Endodermal cell (in vitro differentiated cells): Measurements from ENCODE around the gene PRDM10. TPM values are rescaled to one million over a fixed set of nuclear protein-coding genes. Genes with fewer than 3 reads are reported as not detected.

ENCODE experiments used
- DNase-seq: peaks from one replicate; pipeline ENCODE4 v3.0.0-alpha.2; 2017
- H3K27ac ChIP-seq: 2 replicates; pipeline ENCODE4 v1.5.1; 2013; ENCODE audit warnings: mild to moderate bottlenecking, low read depth, low read length, moderate library complexity
- H3K27me3 ChIP-seq: 2 replicates; pipeline ENCODE4 v1.6.1; 2013; ENCODE audit warnings: mild to moderate bottlenecking, low read length, moderate library complexity; ENCODE audit not compliant: insufficient read depth, control insufficient read depth, poor library complexity, severe bottlenecking
- H3K36me3 ChIP-seq: 2 replicates; pipeline ENCODE4 v1.7.0; 2013; ENCODE audit warnings: mild to moderate bottlenecking, low read length, moderate library complexity; ENCODE audit not compliant: control insufficient read depth, insufficient read depth
- H3K4me1 ChIP-seq: one replicate; pipeline ENCODE4 v1.7.0; 2013; ENCODE audit warnings: low read length; ENCODE audit not compliant: control insufficient read depth, insufficient read depth
- H3K4me3 ChIP-seq: 2 replicates; pipeline ENCODE4 v1.5.1; 2013; ENCODE audit warnings: mild to moderate bottlenecking, low read length, moderate library complexity
- H3K9ac ChIP-seq: 2 replicates; pipeline ENCODE4 v1.6.1; 2013; ENCODE audit warnings: mild to moderate bottlenecking, low read length, moderate library complexity; ENCODE audit not compliant: poor library complexity, severe bottlenecking; ENCODE audit errors: extremely low read depth
- H3K9me3 ChIP-seq: 2 replicates; pipeline ENCODE4 v1.6.1; 2013; ENCODE audit warnings: mild to moderate bottlenecking, low read length, moderate library complexity; ENCODE audit not compliant: control insufficient read depth
- H3K27ac Mint-ChIP-seq: 2 replicates; pipeline ENCODE4 v1.8.0; 2020; ENCODE audit warnings: mixed read lengths
- H3K27me3 Mint-ChIP-seq: 2 replicates; pipeline ENCODE4 v1.8.0; 2021; ENCODE audit warnings: mild to moderate bottlenecking, mixed read lengths; ENCODE audit not compliant: insufficient read depth
- H3K36me3 Mint-ChIP-seq: 2 replicates; pipeline ENCODE4 v1.8.0; 2020; ENCODE audit warnings: low read depth, mixed read lengths
- H3K4me1 Mint-ChIP-seq: 2 replicates; pipeline ENCODE4 v1.8.0; 2020; ENCODE audit warnings: mixed read lengths
- H3K4me3 Mint-ChIP-seq: 2 replicates; pipeline ENCODE4 v1.8.0; 2020; ENCODE audit warnings: mild to moderate bottlenecking, moderate library complexity, mixed read lengths
- H3K9me3 Mint-ChIP-seq: 2 replicates; pipeline ENCODE4 v1.8.0; 2020; ENCODE audit warnings: mild to moderate bottlenecking, mixed read lengths
- WGBS, 2 experiments: methylation state at CpG; one replicate each; pipeline versions ENCODE4 v1.1.5 to v1.1.7; 2013; ENCODE audit warnings: missing lambda C conversion rate in 2 of 2, mixed read lengths in 1 of 2; ENCODE audit not compliant: insufficient coverage in 1 of 2, insufficient read length in 1 of 2; 5-methylcytosine and 5-hydroxymethylcytosine counted together
- total RNA-seq, 2 donors: library from RNA; stranded (reverse); fragmentation: NEBNext Ultra II Directional in 1 of 2; extraction: Animal tissue kit (Norgen Biotek cat#: 25700) in 1 of 2; gene quantifications; 2 replicates in 1 of 2; 3 replicates in 1 of 2; pipeline ENCODE4 v1.2.1, GENCODE V29; 2021
- TF ChIP-seq, protein P1 (sequence below): fragments of 200-600 bp; sonication (generic); conservative IDR thresholded peaks from 2 replicates; pipeline ENCODE4 v1.5.0; 2021; ENCODE audit warnings: antibody characterized with exemption, mild to moderate bottlenecking

PRDM10 gene
- total RNA-seq, 2 donors from 2014 or later: 15.9 to 16.4 TPM

GRCh38 chr11:130002846-130003716 lies 446 bp upstream of the PRDM10 start:
- no peaks in the 10 kb centered on the region for H3K27me3 ChIP-seq
- TF ChIP-seq, protein P1, sequence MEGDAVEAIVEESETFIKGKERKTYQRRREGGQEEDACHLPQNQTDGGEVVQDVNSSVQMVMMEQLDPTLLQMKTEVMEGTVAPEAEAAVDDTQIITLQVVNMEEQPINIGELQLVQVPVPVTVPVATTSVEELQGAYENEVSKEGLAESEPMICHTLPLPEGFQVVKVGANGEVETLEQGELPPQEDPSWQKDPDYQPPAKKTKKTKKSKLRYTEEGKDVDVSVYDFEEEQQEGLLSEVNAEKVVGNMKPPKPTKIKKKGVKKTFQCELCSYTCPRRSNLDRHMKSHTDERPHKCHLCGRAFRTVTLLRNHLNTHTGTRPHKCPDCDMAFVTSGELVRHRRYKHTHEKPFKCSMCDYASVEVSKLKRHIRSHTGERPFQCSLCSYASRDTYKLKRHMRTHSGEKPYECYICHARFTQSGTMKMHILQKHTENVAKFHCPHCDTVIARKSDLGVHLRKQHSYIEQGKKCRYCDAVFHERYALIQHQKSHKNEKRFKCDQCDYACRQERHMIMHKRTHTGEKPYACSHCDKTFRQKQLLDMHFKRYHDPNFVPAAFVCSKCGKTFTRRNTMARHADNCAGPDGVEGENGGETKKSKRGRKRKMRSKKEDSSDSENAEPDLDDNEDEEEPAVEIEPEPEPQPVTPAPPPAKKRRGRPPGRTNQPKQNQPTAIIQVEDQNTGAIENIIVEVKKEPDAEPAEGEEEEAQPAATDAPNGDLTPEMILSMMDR: no peak
- Mint-ChIP-seq H3K27ac (peak overlapping the region; percentile 100), H3K27me3 (peaks cover 2% of the 10 kb centered on the region), H3K4me3 (peak overlapping the region; percentile 76), H3K4me1 (peaks cover 10% of the 10 kb centered on the region), H3K9me3 (peaks cover 7% of the 10 kb centered on the region), H3K36me3 (peaks cover 6% of the 10 kb centered on the region)
- peak; percentile 96 for DNase-seq
- 0% methylated on average over 25 to 65 of the region's 65 CpGs for WGBS, 2 experiments
- peak overlapping the region; percentile 96 for H3K9ac ChIP-seq
- peak overlapping the region; percentile 100 for H3K27ac ChIP-seq
- H3K4me3 ChIP-seq: peak overlapping the region; percentile 81
- H3K36me3 ChIP-seq: no peaks in the 10 kb centered on the region
- H3K4me1 ChIP-seq: peaks cover 3% of the 10 kb centered on the region
- H3K9me3 ChIP-seq: peaks cover 9% of the 10 kb centered on the region

DNA sequence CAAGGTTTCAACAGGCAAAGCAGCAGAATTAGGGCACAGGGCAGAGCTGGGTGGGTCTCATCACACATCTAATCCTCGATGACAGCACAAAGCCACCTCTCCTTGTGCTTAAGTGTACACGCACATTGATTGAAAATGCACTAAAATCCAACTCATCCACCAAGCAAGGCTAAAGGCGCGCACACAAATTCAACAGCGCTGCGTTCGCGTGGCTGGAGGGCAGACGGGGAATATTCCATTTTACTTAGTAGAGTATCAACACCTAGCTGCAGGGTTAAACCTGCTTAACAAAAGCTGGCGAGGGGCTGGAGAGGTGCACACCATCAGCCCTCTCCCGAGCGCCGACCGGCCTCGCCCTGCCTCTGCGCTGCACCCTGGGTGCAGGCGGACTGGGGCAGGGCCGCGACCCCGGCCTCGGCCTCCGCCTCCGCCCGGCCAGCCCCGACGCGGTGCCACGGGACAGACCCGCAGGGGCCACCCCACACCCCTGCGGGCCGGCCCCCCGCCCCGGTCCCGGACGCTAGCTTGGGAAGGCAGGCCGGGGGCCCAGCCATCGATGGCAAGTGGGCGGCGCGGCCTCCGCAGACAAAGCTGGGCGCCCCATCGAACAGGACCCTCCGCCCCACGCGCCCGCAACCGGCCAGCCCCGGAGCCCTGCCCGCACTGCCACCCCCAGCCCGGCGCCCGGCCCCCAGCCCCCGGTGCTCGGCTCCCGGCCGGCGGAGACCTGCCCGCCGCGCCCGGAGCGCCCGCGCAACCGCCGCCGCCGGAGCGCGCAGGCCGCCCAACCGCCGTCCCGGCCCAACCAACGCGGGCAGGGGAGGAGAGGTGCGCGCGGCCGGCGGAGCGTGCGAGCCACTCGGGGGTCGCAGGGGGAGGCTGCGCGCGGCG lies 929 bp downstream of the PRDM10 start:
- no peaks in the 10 kb centered on the region for H3K27me3 Mint-ChIP-seq
- WGBS, 2 experiments: 0% methylated on average over 16 to 90 of the region's 90 CpGs
- H3K9ac ChIP-seq: peak overlapping the region; percentile 96
- peaks cover 10% of the 10 kb centered on the region for H3K4me1 Mint-ChIP-seq
- peaks cover 16% of the 10 kb centered on the region for H3K9me3 ChIP-seq
- peaks cover 8% of the 10 kb centered on the region for H3K36me3 ChIP-seq
- TF ChIP-seq, protein P1: no peak
- no peaks in the 10 kb centered on the region for H3K9me3 Mint-ChIP-seq
- H3K4me3 ChIP-seq: peak overlapping the region; percentile 90
- no peaks in the 10 kb centered on the region for H3K27me3 ChIP-seq
- peak overlapping the region; percentile 100 for H3K27ac ChIP-seq
- DNase-seq: peak; percentile 76
- H3K27ac Mint-ChIP-seq: peak overlapping the region; percentile 92
- H3K36me3 Mint-ChIP-seq: peaks cover 13% of the 10 kb centered on the region
- H3K4me3 Mint-ChIP-seq: peak overlapping the region; percentile 76
- H3K4me1 ChIP-seq: peaks cover 3% of the 10 kb centered on the region

DNA sequence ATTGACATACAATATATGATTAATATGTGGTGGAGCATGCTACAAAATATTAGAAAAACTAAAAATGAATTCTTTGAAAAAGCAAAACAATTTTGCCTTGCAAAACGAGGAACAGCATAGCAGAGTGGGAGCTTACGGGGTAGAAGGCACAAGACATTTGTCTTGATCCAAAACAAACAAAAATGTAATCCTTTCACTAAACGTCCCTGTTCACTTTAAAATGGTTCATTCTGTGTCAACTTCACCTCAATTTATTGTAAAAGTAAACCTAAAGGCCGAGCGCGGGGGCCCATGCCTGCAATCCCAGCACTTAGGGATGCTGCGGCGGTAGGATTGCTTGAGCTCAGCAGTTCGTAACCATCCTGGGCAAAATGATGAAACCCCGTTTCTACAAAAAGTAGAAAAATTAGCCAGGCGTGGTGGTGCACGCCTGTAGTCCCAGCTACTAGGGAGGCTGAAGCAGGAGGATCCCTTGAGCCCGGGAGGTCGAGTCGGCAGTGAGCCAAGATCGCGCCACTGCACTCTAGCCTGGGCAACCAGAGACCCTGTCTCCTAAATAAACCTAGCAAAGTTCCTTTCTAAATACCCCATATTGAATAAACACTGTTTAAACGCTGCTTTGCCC lies 2.0 kb downstream of the PRDM10 start:
- Mint-ChIP-seq H3K4me1 (peaks cover 10% of the 10 kb centered on the region), H3K27ac (peak overlapping the region; percentile 92), H3K4me3 (peak overlapping the region; percentile 76), H3K36me3 (peaks cover 19% of the 10 kb centered on the region), H3K9me3 (no peaks in the 10 kb centered on the region), H3K27me3 (no peaks in the 10 kb centered on the region)
- 88 to 95% methylated on average over 16 to 18 of the region's 18 CpGs for WGBS, 2 experiments
- peaks cover 3% of the 10 kb centered on the region for H3K4me1 ChIP-seq
- H3K9ac ChIP-seq: peak overlapping the region; percentile 96
- H3K9me3 ChIP-seq: peaks cover 17% of the 10 kb centered on the region
- no peak overlapping the region for H3K27ac ChIP-seq
- H3K4me3 ChIP-seq: peak overlapping the region; percentile 90
- no peak for DNase-seq
- H3K27me3 ChIP-seq: no peaks in the 10 kb centered on the region
- TF ChIP-seq, protein P1: no peak
- H3K36me3 ChIP-seq: peaks cover 8% of the 10 kb centered on the region
